ENCODE data around the gene BIRC6.

The BIRC6 gene

DNA sequence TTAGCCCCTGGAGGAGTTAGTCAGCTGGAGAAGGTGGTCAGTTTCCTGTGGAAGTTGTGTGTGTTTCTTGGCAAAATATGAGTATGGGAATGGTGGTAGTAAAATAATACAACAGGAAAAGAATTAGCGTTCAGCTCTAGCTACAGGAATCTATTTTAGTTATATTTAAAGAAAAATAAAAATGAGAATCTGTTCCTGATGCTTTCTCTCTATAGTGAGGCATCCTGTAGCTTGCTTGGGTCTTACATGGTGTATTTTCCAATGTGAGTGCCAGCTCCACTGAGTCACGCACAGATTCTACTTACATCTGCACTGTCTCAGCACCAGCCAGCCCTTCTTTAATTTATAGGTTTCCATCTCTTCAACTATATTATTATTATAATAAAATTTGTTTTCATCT, 132.2 kb downstream of the BIRC6 start:
- ATAC-seq (no peak), DNase-seq (no peak)
- Mint-ChIP-seq H3K4me3 (no peak overlapping the region), H3K36me3 (ENCODE audit: low read depth) (peaks cover 29% of the 10 kb centered on the region), H3K4me1 (peaks cover 8% of the 10 kb centered on the region), H3K9me3 (no peaks in the 10 kb centered on the region), H3K27ac (peak overlapping the region; percentile 46), H3K27me3 (no peaks in the 10 kb centered on the region)

GRCh38 chr2:32491346-32491745, 134.5 kb downstream of the BIRC6 start:
- Mint-ChIP-seq H3K4me1 (peaks cover 4% of the 10 kb centered on the region), H3K9me3 (no peaks in the 10 kb centered on the region), H3K4me3 (no peak overlapping the region), H3K27ac (no peak overlapping the region), H3K36me3 (ENCODE audit: low read depth) (peaks cover 21% of the 10 kb centered on the region), H3K27me3 (no peaks in the 10 kb centered on the region)
- DNase-seq (no peak), ATAC-seq (no peak)

DNA sequence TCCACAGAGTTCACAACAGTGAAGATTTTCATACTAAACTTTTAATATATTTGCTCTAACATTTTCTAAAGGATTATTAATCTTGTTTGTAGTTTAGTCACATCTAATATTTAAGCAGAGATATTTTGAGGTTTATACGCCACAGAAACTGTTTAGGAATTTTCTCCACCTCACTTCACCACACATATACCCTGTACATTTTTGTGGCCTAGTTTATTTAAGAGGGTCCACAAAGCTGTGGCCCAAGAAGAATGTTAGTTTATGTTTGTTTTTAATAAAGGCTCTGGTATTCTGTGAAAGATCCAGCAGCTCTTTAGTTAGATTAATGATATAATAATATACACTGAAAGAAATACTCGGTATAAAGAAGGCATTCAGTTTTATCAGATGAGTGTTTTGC, 138.3 kb downstream of the BIRC6 start:
- H3K4me1 Mint-ChIP-seq, result no peaks in the 10 kb centered on the region
- H3K4me3 Mint-ChIP-seq, result no peak overlapping the region
- H3K36me3 Mint-ChIP-seq (ENCODE audit: low read depth), result peaks cover 33% of the 10 kb centered on the region
- no peaks in the 10 kb centered on the region for H3K9me3 Mint-ChIP-seq
- no peak overlapping the region for H3K27ac Mint-ChIP-seq
- no peaks in the 10 kb centered on the region for H3K27me3 Mint-ChIP-seq
- no peak for ATAC-seq
- DNase-seq, result no peak

DNA sequence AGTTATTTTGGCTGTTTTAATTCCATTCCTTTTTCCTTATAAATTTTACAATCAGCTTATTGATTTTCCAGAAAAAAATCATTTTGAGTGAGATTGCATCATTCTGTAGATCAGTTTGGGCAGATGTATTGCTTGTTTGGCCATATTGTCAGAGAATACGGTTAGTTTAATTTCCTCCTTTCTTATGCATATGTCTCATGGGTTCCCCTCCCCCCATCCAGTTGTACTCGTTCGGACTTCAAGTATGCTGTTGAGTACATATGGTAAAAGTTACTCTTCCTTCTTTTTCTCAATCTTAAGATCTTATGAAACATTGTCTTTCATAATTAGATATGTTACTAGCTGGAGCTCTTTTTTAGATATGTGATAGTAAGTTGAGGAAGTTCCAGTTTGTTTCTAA, 139.8 kb downstream of the BIRC6 start:
- Mint-ChIP-seq H3K27ac (no peak overlapping the region), H3K36me3 (ENCODE audit: low read depth) (peaks cover 33% of the 10 kb centered on the region), H3K27me3 (no peaks in the 10 kb centered on the region), H3K9me3 (no peaks in the 10 kb centered on the region), H3K4me3 (no peak overlapping the region), H3K4me1 (no peaks in the 10 kb centered on the region)
- DNase-seq, result no peak
- ATAC-seq, result no peak

DNA sequence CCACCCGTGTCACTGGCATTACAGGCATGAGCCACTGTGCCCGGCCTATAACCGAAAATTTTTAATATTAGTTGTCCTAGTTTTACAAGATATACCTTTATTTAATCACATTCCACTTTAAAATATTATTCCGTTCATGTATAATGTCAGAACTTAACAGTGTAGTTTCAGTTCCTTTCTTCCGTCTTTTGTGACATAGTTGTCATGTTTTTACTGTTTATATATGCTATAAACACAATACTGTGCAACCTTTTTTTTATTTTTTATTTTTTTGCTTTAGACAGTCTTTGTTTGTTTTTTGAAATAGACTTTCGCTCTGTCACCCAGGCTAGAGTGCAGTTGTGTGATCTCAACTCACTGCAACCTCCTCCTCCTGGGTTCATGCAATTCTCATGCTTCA, 141.5 kb downstream of the BIRC6 start:
- Mint-ChIP-seq H3K27me3 (no peaks in the 10 kb centered on the region), H3K9me3 (no peaks in the 10 kb centered on the region), H3K4me3 (no peak overlapping the region), H3K27ac (no peak overlapping the region), H3K4me1 (no peaks in the 10 kb centered on the region), H3K36me3 (ENCODE audit: low read depth) (peaks cover 34% of the 10 kb centered on the region)
- no peak for ATAC-seq
- no peak for DNase-seq

GRCh38 chr2:32502941-32503340, 146.1 kb downstream of the BIRC6 start:
- ATAC-seq (no peak), DNase-seq (no peak)
- Mint-ChIP-seq H3K4me3 (no peak overlapping the region), H3K4me1 (peaks cover 4% of the 10 kb centered on the region), H3K27ac (no peak overlapping the region), H3K27me3 (no peaks in the 10 kb centered on the region), H3K36me3 (ENCODE audit: low read depth) (peaks cover 29% of the 10 kb centered on the region), H3K9me3 (no peaks in the 10 kb centered on the region)

- no peak overlapping the region for H3K27ac Mint-ChIP-seq
- no peaks in the 10 kb centered on the region for H3K27me3 Mint-ChIP-seq
- H3K4me3 Mint-ChIP-seq, result no peak overlapping the region
- no peak for ATAC-seq
- H3K4me1 Mint-ChIP-seq, result peaks cover 4% of the 10 kb centered on the region
- peaks cover 28% of the 10 kb centered on the region for H3K36me3 Mint-ChIP-seq (ENCODE audit: low read depth)
- no peaks in the 10 kb centered on the region for H3K9me3 Mint-ChIP-seq
- DNase-seq, result no peak
Measured at GRCh38 chr2:32504877-32505478, 148.2 kb downstream of the BIRC6 start.

DNA sequence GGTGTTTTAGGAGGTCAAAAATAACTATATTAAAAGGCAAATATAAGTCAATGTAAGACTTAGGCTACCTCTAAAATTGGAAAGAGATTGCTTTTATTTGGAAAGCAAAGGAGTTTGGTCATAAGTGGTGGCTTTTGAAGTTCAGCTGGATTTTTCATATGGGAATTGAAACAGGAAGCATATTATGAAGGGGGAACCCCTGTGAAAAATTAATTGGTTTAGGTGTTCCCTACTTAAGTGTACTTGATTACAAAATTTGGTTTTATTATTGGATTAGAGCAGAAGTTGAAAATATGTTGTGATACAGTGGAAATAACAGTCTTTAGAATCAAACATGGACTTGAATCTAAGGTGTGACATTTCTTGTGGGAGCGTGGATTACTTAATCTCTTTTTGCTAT, 149.6 kb downstream of the BIRC6 start:
- H3K4me3 Mint-ChIP-seq, result no peak overlapping the region
- peaks cover 34% of the 10 kb centered on the region for H3K36me3 Mint-ChIP-seq (ENCODE audit: low read depth)
- H3K9me3 Mint-ChIP-seq, result no peaks in the 10 kb centered on the region
- no peaks in the 10 kb centered on the region for H3K27me3 Mint-ChIP-seq
- no peak for ATAC-seq
- peaks cover 4% of the 10 kb centered on the region for H3K4me1 Mint-ChIP-seq
- peak overlapping the region; percentile 57 for H3K27ac Mint-ChIP-seq
- no peak for DNase-seq

DNA sequence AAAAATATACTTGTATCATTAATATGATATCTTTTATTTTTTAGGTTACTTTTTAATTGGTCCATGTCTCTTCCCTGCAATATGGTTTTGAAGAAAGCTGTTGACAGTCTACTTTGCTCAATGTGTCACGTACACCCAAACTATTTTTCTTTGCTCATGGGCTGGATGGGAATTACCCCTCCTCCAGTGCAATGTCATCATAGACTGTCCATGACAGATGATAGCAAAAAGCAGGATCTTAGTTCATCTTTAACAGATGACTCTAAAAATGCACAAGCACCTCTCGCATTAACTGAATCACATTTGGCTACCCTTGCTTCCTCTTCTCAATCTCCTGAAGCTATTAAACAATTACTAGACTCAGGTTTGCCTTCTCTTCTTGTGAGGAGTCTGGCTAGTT, 158.1 kb downstream of the BIRC6 start:
- Mint-ChIP-seq H3K27me3 (no peaks in the 10 kb centered on the region), H3K4me3 (no peak overlapping the region), H3K36me3 (ENCODE audit: low read depth) (peaks cover 50% of the 10 kb centered on the region), H3K9me3 (no peaks in the 10 kb centered on the region), H3K4me1 (no peaks in the 10 kb centered on the region), H3K27ac (no peak overlapping the region)
- no peak for ATAC-seq
- DNase-seq, result no peak

GRCh38 chr2:32516567-32516966, 159.7 kb downstream of the BIRC6 start:
- Mint-ChIP-seq H3K27ac (no peak overlapping the region), H3K4me1 (no peaks in the 10 kb centered on the region), H3K4me3 (no peak overlapping the region), H3K36me3 (ENCODE audit: low read depth) (peaks cover 48% of the 10 kb centered on the region), H3K27me3 (no peaks in the 10 kb centered on the region), H3K9me3 (no peaks in the 10 kb centered on the region)
- DNase-seq, result no peak
- ATAC-seq, result no peak

- DNase-seq (no peak), ATAC-seq (no peak)
- Mint-ChIP-seq H3K9me3 (no peaks in the 10 kb centered on the region), H3K4me3 (no peak overlapping the region), H3K27ac (no peak overlapping the region), H3K36me3 (ENCODE audit: low read depth) (peaks cover 48% of the 10 kb centered on the region), H3K4me1 (no peaks in the 10 kb centered on the region), H3K27me3 (no peaks in the 10 kb centered on the region)
Measured at GRCh38 chr2:32522770-32523169, 165.9 kb downstream of the BIRC6 start.

GRCh38 chr2:32523686-32524085, 166.9 kb downstream of the BIRC6 start:
- Mint-ChIP-seq H3K4me1 (no peaks in the 10 kb centered on the region), H3K27me3 (no peaks in the 10 kb centered on the region), H3K27ac (no peak overlapping the region), H3K9me3 (no peaks in the 10 kb centered on the region), H3K36me3 (ENCODE audit: low read depth) (peaks cover 43% of the 10 kb centered on the region), H3K4me3 (no peak overlapping the region)
- no peak for ATAC-seq
- no peak for DNase-seq

GRCh38 chr2:32532341-32532740, 175.5 kb downstream of the BIRC6 start:
- H3K36me3 Mint-ChIP-seq (ENCODE audit: low read depth), result peaks cover 56% of the 10 kb centered on the region
- no peak overlapping the region for H3K27ac Mint-ChIP-seq
- no peaks in the 10 kb centered on the region for H3K9me3 Mint-ChIP-seq
- no peak overlapping the region for H3K4me3 Mint-ChIP-seq
- ATAC-seq, result no peak
- no peak for DNase-seq
- H3K27me3 Mint-ChIP-seq, result no peaks in the 10 kb centered on the region
- H3K4me1 Mint-ChIP-seq, result no peaks in the 10 kb centered on the region

- no peak overlapping the region for H3K4me3 Mint-ChIP-seq
Measured at GRCh38 chr2:32532961-32533360, 176.1 kb downstream of the BIRC6 start.

DNA sequence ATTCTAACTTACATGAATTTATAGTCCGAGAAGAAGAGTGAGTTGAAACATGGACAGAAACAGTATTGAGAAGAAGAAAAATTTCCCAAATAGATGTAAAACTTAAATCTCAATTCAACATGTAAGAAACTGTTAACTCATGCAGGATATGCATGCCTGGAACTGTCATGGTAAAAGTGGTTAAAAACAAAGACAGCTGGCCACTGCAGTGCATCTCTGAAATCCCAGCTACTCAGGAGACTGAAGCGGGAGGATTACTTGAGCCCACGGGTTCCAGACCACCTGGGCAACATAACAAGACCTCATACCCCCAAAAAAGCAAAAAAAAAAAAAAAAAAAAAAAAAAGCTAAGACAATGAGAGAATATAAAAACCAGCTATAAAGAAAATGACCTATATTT, 178.0 kb downstream of the BIRC6 start:
- H3K27me3 Mint-ChIP-seq, result no peaks in the 10 kb centered on the region
- H3K36me3 Mint-ChIP-seq (ENCODE audit: low read depth), result peaks cover 51% of the 10 kb centered on the region
- ATAC-seq (no peak), DNase-seq (no peak)
- no peak overlapping the region for H3K4me3 Mint-ChIP-seq
- peaks cover 2% of the 10 kb centered on the region for H3K4me1 Mint-ChIP-seq
- no peak overlapping the region for H3K27ac Mint-ChIP-seq
- H3K9me3 Mint-ChIP-seq, result no peaks in the 10 kb centered on the region

More at GRCh38 chr2:32532961-32533360, 176.1 kb downstream of the BIRC6 start:
- no peak for DNase-seq
- no peak for ATAC-seq
- Mint-ChIP-seq H3K36me3 (ENCODE audit: low read depth) (peaks cover 51% of the 10 kb centered on the region), H3K27me3 (no peaks in the 10 kb centered on the region), H3K4me1 (no peaks in the 10 kb centered on the region), H3K9me3 (no peaks in the 10 kb centered on the region), H3K27ac (no peak overlapping the region)

DNA sequence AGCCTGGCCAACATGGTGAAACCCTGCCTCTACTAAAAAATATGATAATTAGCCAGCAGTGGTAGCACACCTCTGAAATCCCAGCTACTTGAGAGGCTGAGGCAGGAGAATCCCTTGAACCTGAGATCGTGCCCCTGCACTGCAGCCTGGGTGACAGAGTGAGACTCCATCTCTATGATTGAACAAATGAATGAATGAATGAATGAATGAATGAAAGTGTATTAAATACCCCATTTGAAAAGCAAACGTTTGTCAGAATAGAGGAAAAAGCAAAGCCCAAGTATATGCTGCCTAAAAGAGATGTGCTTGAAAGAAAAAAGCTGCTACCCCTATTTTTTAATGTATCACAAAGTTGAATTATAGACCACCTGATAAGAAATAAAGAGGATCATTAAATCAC, 181.9 kb downstream of the BIRC6 start:
- Mint-ChIP-seq H3K27ac (no peak overlapping the region), H3K4me1 (peaks cover 2% of the 10 kb centered on the region), H3K9me3 (no peaks in the 10 kb centered on the region), H3K36me3 (ENCODE audit: low read depth) (peaks cover 34% of the 10 kb centered on the region), H3K4me3 (no peak overlapping the region), H3K27me3 (no peaks in the 10 kb centered on the region)
- ATAC-seq (no peak), DNase-seq (no peak)

All from activated naive CD8-positive, alpha-beta T cell treated with anti-CD3 and anti-CD28 coated beads, Interleukin-2, amount 50 U/mL, for 24 hours (primary cell).